ENCODE data around the gene HTT. TPM values are rescaled to one million over a fixed set of nuclear protein-coding genes. Genes with fewer than 3 reads are reported as not detected.

HTT gene
- total and polyA plus RNA-seq, 4 donors, result 8.6 to 39.8 (median 16.4) TPM

DNA sequence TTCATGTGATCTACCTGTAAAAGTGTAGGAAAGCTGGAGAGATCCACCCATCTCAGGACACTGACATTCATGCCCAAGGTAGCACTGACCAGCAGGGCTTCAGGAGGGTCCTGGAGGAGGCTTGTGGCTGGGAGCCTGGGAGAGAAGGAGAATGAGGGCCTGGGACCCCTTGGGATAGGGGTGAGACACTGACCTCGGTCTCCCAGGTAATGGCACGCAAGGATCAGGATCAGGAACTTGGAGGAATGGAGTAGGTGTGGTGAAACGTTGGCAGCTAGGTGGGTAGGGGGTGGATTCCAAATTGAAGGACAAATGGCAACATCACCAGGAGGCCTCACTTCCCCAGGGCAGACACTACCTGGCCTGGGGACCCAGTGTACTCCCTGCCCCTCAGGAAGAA, 206.0 kb downstream of the HTT start:
- WGBS, result 95% methylated on average over 3 of the region's 3 CpGs
- H3K9me3 ChIP-seq (ENCODE audit: control insufficient read depth in 4 of 4, low read length in 3 of 4), result no peaks in the 10 kb centered on the region
- no peak for TF ChIP-seq RXRA (IDR thresholded peaks at IDR 0.05)
- no peak for TF ChIP-seq HNF4G (IDR thresholded peaks at IDR 0.05)
- TF ChIP-seq, protein P1, sequence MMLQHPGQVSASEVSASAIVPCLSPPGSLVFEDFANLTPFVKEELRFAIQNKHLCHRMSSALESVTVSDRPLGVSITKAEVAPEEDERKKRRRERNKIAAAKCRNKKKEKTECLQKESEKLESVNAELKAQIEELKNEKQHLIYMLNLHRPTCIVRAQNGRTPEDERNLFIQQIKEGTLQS (IDR thresholded peaks at IDR 0.05), result no peak
- TF ChIP-seq TAF1 (conservative IDR thresholded peaks at IDR 0.05), result no peak
- no peak for TF ChIP-seq EGR1 (IDR thresholded peaks at IDR 0.05; ENCODE audit: low read depth in 2 of 2)
- TF ChIP-seq JUND (IDR thresholded peaks at IDR 0.05), result no peak
- TF ChIP-seq HNF4A (conservative IDR thresholded peaks at IDR 0.05), result no peak
- TF ChIP-seq NR2F2 (IDR thresholded peaks at IDR 0.05), result no peak
- TF ChIP-seq GABPA (IDR thresholded peaks at IDR 0.05 in 1 of 2, conservative IDR thresholded peaks at IDR 0.05 in 1 of 2), result no peak
- TF ChIP-seq, protein P2, sequence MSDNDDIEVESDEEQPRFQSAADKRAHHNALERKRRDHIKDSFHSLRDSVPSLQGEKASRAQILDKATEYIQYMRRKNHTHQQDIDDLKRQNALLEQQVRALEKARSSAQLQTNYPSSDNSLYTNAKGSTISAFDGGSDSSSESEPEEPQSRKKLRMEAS (IDR thresholded peaks at IDR 0.05), result no peak
- no peak for TF ChIP-seq YY1 (IDR thresholded peaks at IDR 0.05)
- no peak for TF ChIP-seq FOXA1 (IDR thresholded peaks at IDR 0.05)
- H3K27me3 ChIP-seq (ENCODE audit: control insufficient read depth in 4 of 4, insufficient read depth in 4 of 4, low read length in 3 of 4), result no peaks in the 10 kb centered on the region
- no peak overlapping the region for H3K4me3 ChIP-seq (ENCODE audit: low read depth in 1 of 3, low read length in 3 of 3)
- H3K4me1 ChIP-seq (ENCODE audit: control insufficient read depth in 4 of 4, insufficient read depth in 4 of 4, low read length in 3 of 4), result no peaks in the 10 kb centered on the region
- no peak overlapping the region for H3K27ac ChIP-seq (ENCODE audit: low read depth in 1 of 2, low read length in 2 of 2)
- no peak for DNase-seq (ENCODE audit: low spot score)
- H3K36me3 ChIP-seq (ENCODE audit: control insufficient read depth in 4 of 4, insufficient read depth in 3 of 4, low read depth in 1 of 4, low read length in 3 of 4), result no peaks in the 10 kb centered on the region
- H3K9ac ChIP-seq (ENCODE audit: low read depth in 1 of 2, low read length in 2 of 2), result no peak overlapping the region

DNA sequence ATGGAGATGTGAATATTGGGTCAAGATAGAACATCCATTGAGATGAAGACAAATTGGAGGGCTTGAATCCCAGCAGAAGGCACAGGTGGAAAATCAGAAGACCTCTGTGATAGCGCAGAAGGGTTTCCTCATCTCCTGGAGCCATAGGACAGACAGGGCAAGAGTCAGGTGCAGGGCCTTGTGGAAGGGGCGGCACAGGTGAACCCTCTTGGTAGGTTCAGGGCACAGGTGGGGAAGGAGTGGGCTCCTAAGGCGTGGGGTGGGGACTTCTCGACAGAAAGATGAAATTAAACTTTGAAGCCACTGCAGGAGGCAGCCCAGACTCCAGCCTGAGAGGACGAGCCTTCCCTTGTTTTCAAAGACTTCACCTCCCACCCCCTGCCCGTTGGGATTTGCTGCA, 209.0 kb downstream of the HTT start:
- Histone ChIP-seq H3K9ac (ENCODE audit: low read depth in 1 of 2, low read length in 2 of 2) (no peak overlapping the region), H3K36me3 (ENCODE audit: control insufficient read depth in 4 of 4, insufficient read depth in 3 of 4, low read depth in 1 of 4, low read length in 3 of 4) (peaks cover 0 to 2% (median 0%) of the 10 kb centered on the region in 4 donors), H3K27ac (ENCODE audit: low read depth in 1 of 2, low read length in 2 of 2) (no peak overlapping the region), H3K27me3 (ENCODE audit: control insufficient read depth in 4 of 4, insufficient read depth in 4 of 4, low read length in 3 of 4) (peaks cover 0 to 2% (median 0%) of the 10 kb centered on the region in 4 donors), H3K4me1 (ENCODE audit: control insufficient read depth in 4 of 4, insufficient read depth in 4 of 4, low read length in 3 of 4) (no peaks in the 10 kb centered on the region), H3K4me3 (ENCODE audit: low read depth in 1 of 3, low read length in 3 of 3) (no peak overlapping the region), H3K9me3 (ENCODE audit: control insufficient read depth in 4 of 4, low read length in 3 of 4) (no peaks in the 10 kb centered on the region)
- TF ChIP-seq JUND (IDR thresholded peaks at IDR 0.05), result no peak
- no peak for TF ChIP-seq RXRA (IDR thresholded peaks at IDR 0.05)
- TF ChIP-seq, protein P2 (IDR thresholded peaks at IDR 0.05), result no peak
- TF ChIP-seq EGR1 (IDR thresholded peaks at IDR 0.05; ENCODE audit: low read depth in 2 of 2), result no peak
- TF ChIP-seq, protein P3, sequence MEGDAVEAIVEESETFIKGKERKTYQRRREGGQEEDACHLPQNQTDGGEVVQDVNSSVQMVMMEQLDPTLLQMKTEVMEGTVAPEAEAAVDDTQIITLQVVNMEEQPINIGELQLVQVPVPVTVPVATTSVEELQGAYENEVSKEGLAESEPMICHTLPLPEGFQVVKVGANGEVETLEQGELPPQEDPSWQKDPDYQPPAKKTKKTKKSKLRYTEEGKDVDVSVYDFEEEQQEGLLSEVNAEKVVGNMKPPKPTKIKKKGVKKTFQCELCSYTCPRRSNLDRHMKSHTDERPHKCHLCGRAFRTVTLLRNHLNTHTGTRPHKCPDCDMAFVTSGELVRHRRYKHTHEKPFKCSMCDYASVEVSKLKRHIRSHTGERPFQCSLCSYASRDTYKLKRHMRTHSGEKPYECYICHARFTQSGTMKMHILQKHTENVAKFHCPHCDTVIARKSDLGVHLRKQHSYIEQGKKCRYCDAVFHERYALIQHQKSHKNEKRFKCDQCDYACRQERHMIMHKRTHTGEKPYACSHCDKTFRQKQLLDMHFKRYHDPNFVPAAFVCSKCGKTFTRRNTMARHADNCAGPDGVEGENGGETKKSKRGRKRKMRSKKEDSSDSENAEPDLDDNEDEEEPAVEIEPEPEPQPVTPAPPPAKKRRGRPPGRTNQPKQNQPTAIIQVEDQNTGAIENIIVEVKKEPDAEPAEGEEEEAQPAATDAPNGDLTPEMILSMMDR (IDR thresholded peaks at IDR 0.05; ENCODE audit: low read depth, low read length, missing input control), result no peak
- TF ChIP-seq RAD21 (IDR thresholded peaks at IDR 0.05), result no peak
- TF ChIP-seq HNF4A (conservative IDR thresholded peaks at IDR 0.05), result no peak
- TF ChIP-seq YY1 (IDR thresholded peaks at IDR 0.05), result no peak
- TF ChIP-seq, protein P1 (IDR thresholded peaks at IDR 0.05), result no peak
- TF ChIP-seq, protein P4, sequence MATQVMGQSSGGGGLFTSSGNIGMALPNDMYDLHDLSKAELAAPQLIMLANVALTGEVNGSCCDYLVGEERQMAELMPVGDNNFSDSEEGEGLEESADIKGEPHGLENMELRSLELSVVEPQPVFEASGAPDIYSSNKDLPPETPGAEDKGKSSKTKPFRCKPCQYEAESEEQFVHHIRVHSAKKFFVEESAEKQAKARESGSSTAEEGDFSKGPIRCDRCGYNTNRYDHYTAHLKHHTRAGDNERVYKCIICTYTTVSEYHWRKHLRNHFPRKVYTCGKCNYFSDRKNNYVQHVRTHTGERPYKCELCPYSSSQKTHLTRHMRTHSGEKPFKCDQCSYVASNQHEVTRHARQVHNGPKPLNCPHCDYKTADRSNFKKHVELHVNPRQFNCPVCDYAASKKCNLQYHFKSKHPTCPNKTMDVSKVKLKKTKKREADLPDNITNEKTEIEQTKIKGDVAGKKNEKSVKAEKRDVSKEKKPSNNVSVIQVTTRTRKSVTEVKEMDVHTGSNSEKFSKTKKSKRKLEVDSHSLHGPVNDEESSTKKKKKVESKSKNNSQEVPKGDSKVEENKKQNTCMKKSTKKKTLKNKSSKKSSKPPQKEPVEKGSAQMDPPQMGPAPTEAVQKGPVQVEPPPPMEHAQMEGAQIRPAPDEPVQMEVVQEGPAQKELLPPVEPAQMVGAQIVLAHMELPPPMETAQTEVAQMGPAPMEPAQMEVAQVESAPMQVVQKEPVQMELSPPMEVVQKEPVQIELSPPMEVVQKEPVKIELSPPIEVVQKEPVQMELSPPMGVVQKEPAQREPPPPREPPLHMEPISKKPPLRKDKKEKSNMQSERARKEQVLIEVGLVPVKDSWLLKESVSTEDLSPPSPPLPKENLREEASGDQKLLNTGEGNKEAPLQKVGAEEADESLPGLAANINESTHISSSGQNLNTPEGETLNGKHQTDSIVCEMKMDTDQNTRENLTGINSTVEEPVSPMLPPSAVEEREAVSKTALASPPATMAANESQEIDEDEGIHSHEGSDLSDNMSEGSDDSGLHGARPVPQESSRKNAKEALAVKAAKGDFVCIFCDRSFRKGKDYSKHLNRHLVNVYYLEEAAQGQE (IDR thresholded peaks at IDR 0.05), result no peak
- no peak for TF ChIP-seq FOXA2 (IDR thresholded peaks at IDR 0.05)
- no peak for TF ChIP-seq HNF4G (IDR thresholded peaks at IDR 0.05)
- no peak for TF ChIP-seq FOXA1 (IDR thresholded peaks at IDR 0.05)
- no peak for TF ChIP-seq GABPA (IDR thresholded peaks at IDR 0.05 in 1 of 2, conservative IDR thresholded peaks at IDR 0.05 in 1 of 2)
- TF ChIP-seq, protein P5, sequence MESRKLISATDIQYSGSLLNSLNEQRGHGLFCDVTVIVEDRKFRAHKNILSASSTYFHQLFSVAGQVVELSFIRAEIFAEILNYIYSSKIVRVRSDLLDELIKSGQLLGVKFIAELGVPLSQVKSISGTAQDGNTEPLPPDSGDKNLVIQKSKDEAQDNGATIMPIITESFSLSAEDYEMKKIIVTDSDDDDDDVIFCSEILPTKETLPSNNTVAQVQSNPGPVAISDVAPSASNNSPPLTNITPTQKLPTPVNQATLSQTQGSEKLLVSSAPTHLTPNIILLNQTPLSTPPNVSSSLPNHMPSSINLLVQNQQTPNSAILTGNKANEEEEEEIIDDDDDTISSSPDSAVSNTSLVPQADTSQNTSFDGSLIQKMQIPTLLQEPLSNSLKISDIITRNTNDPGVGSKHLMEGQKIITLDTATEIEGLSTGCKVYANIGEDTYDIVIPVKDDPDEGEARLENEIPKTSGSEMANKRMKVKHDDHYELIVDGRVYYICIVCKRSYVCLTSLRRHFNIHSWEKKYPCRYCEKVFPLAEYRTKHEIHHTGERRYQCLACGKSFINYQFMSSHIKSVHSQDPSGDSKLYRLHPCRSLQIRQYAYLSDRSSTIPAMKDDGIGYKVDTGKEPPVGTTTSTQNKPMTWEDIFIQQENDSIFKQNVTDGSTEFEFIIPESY (IDR thresholded peaks at IDR 0.05), result no peak
- no peak for TF ChIP-seq SP1 (IDR thresholded peaks at IDR 0.05)
- no peak for TF ChIP-seq TAF1 (conservative IDR thresholded peaks at IDR 0.05)
- TF ChIP-seq NR2F2 (IDR thresholded peaks at IDR 0.05), result no peak
- no peak for DNase-seq (ENCODE audit: low spot score)
- 77% methylated on average over 6 of the region's 6 CpGs for WGBS
